GM10847 (cell line): ENCODE data around the gene KIAA0513.

Source experiments
- POLR2A ChIP-seq: IDR thresholded peaks from 2 replicates; pipeline ENCODE4 v1.6.1; 2011; ENCODE audit not compliant: insufficient read length; ENCODE audit errors: extremely low read depth

KIAA0513 gene

GRCh38 chr16:85048921-85049562 is 21.4 kb downstream of the KIAA0513 start:
- no peak for TF ChIP-seq POLR2A

GRCh38 chr16:85049706-85050305 is 22.2 kb downstream of the KIAA0513 start:
- TF ChIP-seq POLR2A = no peak

GRCh38 chr16:85051067-85051581 is 23.5 kb downstream of the KIAA0513 start:
- no peak for TF ChIP-seq POLR2A

- TF ChIP-seq POLR2A = no peak
These were observed 24.1 kb downstream of the KIAA0513 start for GRCh38 chr16:85051683-85052082.

DNA sequence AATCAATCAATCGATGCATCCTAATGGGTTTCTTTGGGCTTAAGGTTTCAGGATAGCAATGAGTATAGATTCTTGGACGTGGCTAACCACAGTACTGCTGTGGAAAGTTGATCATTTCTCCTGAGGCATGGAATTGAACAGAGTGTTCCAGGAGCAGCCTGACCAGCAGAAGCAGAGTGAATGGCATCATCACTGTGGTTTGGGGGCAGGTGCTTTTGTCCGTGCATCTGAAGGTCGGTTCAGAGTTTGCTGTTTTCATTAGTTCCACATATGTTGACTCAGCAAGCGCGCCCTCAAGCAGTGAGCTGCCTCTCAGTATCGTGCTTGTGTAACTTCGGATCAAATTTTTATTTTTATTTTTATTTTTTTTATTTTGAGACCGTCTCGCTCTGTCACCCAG is 24.9 kb downstream of the KIAA0513 start:
- no peak for TF ChIP-seq POLR2A

GRCh38 chr16:85054948-85055492 is 27.4 kb downstream of the KIAA0513 start:
- no peak for TF ChIP-seq POLR2A

- TF ChIP-seq POLR2A = no peak
These were observed 28.1 kb downstream of the KIAA0513 start for GRCh38 chr16:85055493-85056210.

- no peak for TF ChIP-seq POLR2A
These were observed 28.7 kb downstream of the KIAA0513 start for GRCh38 chr16:85056211-85056748.

DNA sequence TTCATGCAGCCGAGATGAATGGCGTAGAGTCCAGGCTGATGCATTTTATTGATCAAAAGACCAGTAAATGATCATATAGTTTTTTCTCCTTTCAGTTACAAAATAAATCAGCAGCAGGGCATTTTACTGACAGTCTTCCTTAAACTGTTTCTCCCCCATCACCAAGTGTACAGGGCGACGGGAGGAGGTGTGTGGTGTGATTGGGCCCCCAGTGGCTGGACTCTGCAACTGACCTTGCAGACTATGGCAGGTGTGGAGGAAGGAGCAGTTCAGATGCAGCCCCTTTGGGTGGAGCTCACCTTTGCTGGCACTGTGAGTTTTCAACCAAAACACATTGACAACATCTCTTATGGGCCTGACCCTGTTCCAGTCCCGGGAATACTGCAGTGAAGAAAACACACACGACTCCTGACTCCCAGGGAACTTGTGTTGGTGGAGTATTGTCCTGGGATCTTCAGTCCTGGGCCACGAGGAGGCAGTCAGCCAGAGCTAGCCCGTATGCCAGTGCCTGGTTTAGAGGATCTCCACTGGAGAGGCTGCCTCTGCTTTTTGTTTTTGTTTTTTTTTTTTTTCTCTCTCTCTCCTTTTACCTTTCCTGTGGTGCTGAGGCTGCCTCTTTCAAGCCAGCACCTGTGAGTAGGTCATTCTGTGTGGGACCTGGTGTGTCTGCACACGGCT is 29.8 kb downstream of the KIAA0513 start:
- TF ChIP-seq POLR2A = no peak

DNA sequence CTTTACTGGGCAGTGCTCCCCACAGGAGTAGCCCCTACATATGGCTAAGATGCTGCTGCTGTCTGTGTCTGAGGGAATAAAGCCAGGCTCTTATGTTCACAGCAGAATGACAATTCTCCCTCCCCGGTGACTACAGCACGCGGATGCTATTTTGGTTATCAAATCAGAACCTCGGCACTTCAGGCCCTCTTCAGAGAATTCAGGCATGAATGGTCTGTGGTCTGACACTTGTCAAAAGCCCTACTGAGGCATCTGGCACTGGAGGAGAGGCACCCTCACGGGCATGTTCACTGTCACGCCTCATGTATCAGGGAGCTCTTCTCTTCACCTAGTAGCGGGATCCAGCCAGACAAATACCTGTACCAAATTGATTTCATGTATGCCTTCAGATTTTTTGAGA is 30.4 kb downstream of the KIAA0513 start:
- no peak for TF ChIP-seq POLR2A

GRCh38 chr16:85058909-85059308 is 31.3 kb downstream of the KIAA0513 start:
- no peak for TF ChIP-seq POLR2A

DNA sequence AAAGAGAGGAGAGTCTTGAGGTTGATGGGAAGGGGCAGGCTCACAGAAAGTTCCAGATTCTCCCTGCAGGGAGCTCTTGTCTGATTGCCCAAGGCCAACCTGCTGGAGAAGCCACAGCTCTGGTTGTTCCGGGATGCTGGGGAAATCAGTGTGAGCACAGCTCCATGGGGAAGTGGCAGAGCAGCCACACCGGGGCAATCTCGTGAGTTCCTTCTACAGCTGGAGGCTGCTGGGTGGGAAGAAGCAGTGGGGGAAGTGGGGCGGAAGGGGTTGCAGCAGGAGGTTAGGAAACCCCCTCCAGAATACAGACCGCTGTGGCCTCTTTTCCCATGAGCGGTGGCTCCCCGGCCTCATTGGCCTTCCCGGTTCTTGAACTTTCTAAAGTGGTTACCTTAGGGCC is 34.0 kb downstream of the KIAA0513 start:
- no peak for TF ChIP-seq POLR2A

GRCh38 chr16:85062323-85062722 is 34.7 kb downstream of the KIAA0513 start:
- no peak for TF ChIP-seq POLR2A

DNA sequence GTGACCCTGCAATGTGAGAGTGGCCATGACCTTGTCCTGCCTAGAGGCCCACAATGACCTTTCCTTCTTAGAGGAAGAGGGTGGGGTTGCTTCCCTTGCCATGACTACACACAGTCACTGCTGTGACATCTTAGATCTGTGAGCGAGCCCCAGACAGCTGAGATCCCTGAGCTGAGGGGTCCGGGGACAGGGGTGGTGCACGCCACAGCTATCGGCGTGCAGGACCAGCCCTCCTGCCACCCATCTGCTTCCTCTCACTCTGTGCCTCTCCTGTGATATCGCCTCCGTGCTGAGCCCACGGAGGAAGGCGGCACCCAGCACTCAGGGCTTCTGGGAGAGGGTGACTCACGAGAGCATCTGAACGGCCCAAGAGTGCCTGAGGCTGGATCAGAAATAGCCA is 35.2 kb downstream of the KIAA0513 start:
- no peak for TF ChIP-seq POLR2A

DNA sequence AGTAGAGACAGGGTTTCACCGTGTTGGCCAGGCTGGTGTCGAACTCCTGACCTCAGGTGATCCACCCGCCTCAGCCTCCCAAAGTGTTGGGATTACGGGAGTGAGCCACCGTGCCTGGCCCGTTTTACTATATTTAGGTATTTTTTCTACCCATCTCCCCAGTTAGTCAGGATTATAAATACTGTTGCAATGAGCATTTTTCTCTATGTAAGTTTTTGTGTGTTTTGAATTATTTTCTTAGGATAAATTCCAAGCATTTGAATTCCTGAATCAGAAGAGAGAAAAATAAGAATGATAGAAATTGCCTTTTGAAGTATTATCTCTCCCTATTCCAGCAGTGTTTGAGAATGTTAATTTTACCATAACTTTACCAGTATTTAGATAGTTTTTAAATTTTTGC is 36.6 kb downstream of the KIAA0513 start:
- no peak for TF ChIP-seq POLR2A
